ENCODE measurements around the gene TGM5.

DNA sequence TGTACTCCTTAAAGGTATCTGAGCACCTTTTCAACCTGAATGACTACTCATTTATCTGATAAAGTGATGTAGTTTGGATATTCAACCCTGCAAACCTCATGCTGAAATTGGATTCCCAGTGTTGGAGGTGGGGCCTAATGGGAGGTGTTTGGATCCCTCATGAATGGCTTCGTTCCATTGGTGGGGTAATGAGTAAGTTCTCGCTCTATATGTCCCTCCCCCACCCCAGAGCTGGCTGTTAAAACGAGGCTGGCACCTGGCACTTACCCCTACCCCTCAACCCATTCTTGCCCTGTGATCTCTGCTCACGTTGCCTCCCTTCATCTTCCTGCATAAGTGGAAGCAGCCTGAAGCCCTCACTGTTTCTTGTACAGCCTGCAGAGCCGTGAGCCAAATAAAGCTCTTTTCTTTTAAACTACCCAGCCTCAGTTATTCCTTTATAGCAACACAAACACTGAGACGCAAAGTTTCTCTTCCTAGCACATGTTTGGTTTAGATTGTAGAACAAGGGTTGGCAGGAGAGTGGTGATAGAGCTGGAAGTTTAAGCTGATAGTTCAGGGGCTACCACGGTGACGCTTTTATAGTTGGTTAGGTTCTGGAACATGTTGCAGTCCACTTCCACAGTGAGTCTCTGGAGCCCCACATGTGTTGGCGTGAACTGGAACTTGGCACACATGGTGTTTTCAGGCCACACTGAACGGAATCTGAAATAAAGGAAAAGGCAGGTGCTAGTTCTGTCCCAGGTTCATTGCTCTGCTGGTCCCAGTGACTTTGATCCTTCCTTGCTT lies 69.8 kb downstream of the TGM5 start:
- TF ChIP-seq, protein P1, sequence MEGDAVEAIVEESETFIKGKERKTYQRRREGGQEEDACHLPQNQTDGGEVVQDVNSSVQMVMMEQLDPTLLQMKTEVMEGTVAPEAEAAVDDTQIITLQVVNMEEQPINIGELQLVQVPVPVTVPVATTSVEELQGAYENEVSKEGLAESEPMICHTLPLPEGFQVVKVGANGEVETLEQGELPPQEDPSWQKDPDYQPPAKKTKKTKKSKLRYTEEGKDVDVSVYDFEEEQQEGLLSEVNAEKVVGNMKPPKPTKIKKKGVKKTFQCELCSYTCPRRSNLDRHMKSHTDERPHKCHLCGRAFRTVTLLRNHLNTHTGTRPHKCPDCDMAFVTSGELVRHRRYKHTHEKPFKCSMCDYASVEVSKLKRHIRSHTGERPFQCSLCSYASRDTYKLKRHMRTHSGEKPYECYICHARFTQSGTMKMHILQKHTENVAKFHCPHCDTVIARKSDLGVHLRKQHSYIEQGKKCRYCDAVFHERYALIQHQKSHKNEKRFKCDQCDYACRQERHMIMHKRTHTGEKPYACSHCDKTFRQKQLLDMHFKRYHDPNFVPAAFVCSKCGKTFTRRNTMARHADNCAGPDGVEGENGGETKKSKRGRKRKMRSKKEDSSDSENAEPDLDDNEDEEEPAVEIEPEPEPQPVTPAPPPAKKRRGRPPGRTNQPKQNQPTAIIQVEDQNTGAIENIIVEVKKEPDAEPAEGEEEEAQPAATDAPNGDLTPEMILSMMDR (IDR thresholded peaks at IDR 0.05): no peak
- TF ChIP-seq EP300 (IDR thresholded peaks at IDR 0.05) (no peak), POLR2A (IDR thresholded peaks at IDR 0.05) (no peak)

All from upper lobe of left lung (tissue), 4 donors.